ENCODE results near the gene PARVG. TPM values are rescaled to one million over a fixed set of nuclear protein-coding genes. Genes with fewer than 3 reads are reported as not detected.

The PARVG gene
- total RNA-seq, 4 donors from 2014 or later = 1.00 to 37.8 (median 20.6) TPM

GRCh38 chr22:44217346-44217745 is 36.6 kb downstream of the PARVG start:
- Histone ChIP-seq H3K27me3 (no peaks in the 10 kb centered on the region), H3K4me1 (peaks cover 0 to 6% (median 1%) of the 10 kb centered on the region in 4 donors), H3K9me3 (no peaks in the 10 kb centered on the region), H3K4me3 (no peak overlapping the region), H3K27ac (no peak overlapping the region), H3K36me3 (no peaks in the 10 kb centered on the region)
- in situ Hi-C loops (cut with MboI; ENCODE audit: low pct_ligation_motif_present in 1 of 4, low pct_unique_long_range_greater_than_20kb in 1 of 4, low sequenced_read_pairs in 3 of 4) = no loop called here
- no peak for TF ChIP-seq POLR2AphosphoS5 (IDR thresholded peaks at IDR 0.05)
- TF ChIP-seq EP300 (IDR thresholded peaks at IDR 0.05; ENCODE audit: low read depth) = no peak
- TF ChIP-seq CTCF (IDR thresholded peaks at IDR 0.05) = no peak
- TF ChIP-seq POLR2A (IDR thresholded peaks at IDR 0.05) = no peak
- intact Hi-C loops (cut with DNase I; ENCODE audit: low total_unique reads) = no loop called here
- DNase-seq = no peak
- WGBS, 2 donors (ENCODE audit: low coverage in 1 of 2) = 88% methylated on average over 2 to 7 of the region's 7 CpGs

GRCh38 chr22:44218071-44218470 is 37.3 kb downstream of the PARVG start:
- TF ChIP-seq POLR2A (IDR thresholded peaks at IDR 0.05) (no peak), EP300 (IDR thresholded peaks at IDR 0.05; ENCODE audit: low read depth) (no peak), POLR2AphosphoS5 (IDR thresholded peaks at IDR 0.05) (no peak), CTCF (IDR thresholded peaks at IDR 0.05) (no peak)
- no peak for DNase-seq
- Histone ChIP-seq H3K9me3 (no peaks in the 10 kb centered on the region), H3K4me3 (no peak overlapping the region), H3K36me3 (no peaks in the 10 kb centered on the region), H3K4me1 (no peaks in the 10 kb centered on the region), H3K27ac (no peak overlapping the region), H3K27me3 (no peaks in the 10 kb centered on the region)
- WGBS, 2 donors (ENCODE audit: low coverage in 1 of 2) = 96% methylated on average over 5 of the region's 6 CpGs; no CpG with 5 or more reads in 1 of the 2 donors
- intact Hi-C loops (cut with DNase I; ENCODE audit: low total_unique reads) (no loop called here), in situ Hi-C loops (cut with MboI; ENCODE audit: low pct_ligation_motif_present in 1 of 4, low pct_unique_long_range_greater_than_20kb in 1 of 4, low sequenced_read_pairs in 3 of 4) (no loop called here)

- no peaks in the 10 kb centered on the region for H3K27me3 ChIP-seq
- 78% methylated on average over 15 of the region's 21 CpGs; no CpG with 5 or more reads in 1 of the 2 donors for WGBS, 2 donors (ENCODE audit: low coverage in 1 of 2)
- no peak overlapping the region for H3K4me3 ChIP-seq
- H3K4me1 ChIP-seq = no peaks in the 10 kb centered on the region
- DNase-seq = no peak
- no peaks in the 10 kb centered on the region for H3K36me3 ChIP-seq
- H3K27ac ChIP-seq = no peak overlapping the region
- intact Hi-C loops (cut with DNase I; ENCODE audit: low total_unique reads) = no loop called here
- no peaks in the 10 kb centered on the region for H3K9me3 ChIP-seq
- TF ChIP-seq POLR2AphosphoS5 (IDR thresholded peaks at IDR 0.05) = no peak
- TF ChIP-seq POLR2A (IDR thresholded peaks at IDR 0.05) = no peak
- no peak for TF ChIP-seq CTCF (IDR thresholded peaks at IDR 0.05)
- no peak for TF ChIP-seq EP300 (IDR thresholded peaks at IDR 0.05; ENCODE audit: low read depth)
- in situ Hi-C loops (cut with MboI; ENCODE audit: low pct_ligation_motif_present in 1 of 4, low pct_unique_long_range_greater_than_20kb in 1 of 4, low sequenced_read_pairs in 3 of 4) = no loop called here
Measured at GRCh38 chr22:44219101-44219870, 38.6 kb downstream of the PARVG start.

- 80 to 85% methylated on average over 7 to 23 of the region's 23 CpGs for WGBS, 2 donors (ENCODE audit: low coverage in 1 of 2)
- no peak overlapping the region for H3K27ac ChIP-seq
- in situ Hi-C loops (cut with MboI; ENCODE audit: low pct_ligation_motif_present in 1 of 4, low pct_unique_long_range_greater_than_20kb in 1 of 4, low sequenced_read_pairs in 3 of 4) (no loop called here), intact Hi-C loops (cut with DNase I; ENCODE audit: low total_unique reads) (no loop called here)
- no peaks in the 10 kb centered on the region for H3K36me3 ChIP-seq
- H3K4me3 ChIP-seq = no peak overlapping the region
- H3K9me3 ChIP-seq = no peaks in the 10 kb centered on the region
- TF ChIP-seq POLR2A (IDR thresholded peaks at IDR 0.05) = no peak
- TF ChIP-seq EP300 (IDR thresholded peaks at IDR 0.05; ENCODE audit: low read depth) = no peak
- no peak for TF ChIP-seq CTCF (IDR thresholded peaks at IDR 0.05)
- no peak for TF ChIP-seq POLR2AphosphoS5 (IDR thresholded peaks at IDR 0.05)
- no peak for DNase-seq
- H3K27me3 ChIP-seq = no peaks in the 10 kb centered on the region
- H3K4me1 ChIP-seq = no peaks in the 10 kb centered on the region
Measured at GRCh38 chr22:44220727-44221680, 40.3 kb downstream of the PARVG start.
